Peyer's patch (tissue), 4 donors: ENCODE results near the gene SPEM1.

Experiments
- POLR2A ChIP-seq, 2 donors: fragments of 450-650 bp; IDR thresholded peaks; one replicate each; pipeline ENCODE4 v1.5.1; 2017; ENCODE audit warnings: antibody characterized with exemption in 2 of 2, mild to moderate bottlenecking in 2 of 2, moderate library complexity in 2 of 2
- TF ChIP-seq, protein P1 (sequence below), 6 experiments: fragments of 450-650 bp in 4 of 6; fragments of 200-600 bp in 2 of 6; sonication (generic) in 1 of 6; IDR thresholded peaks; one replicate each; pipeline ENCODE4 v1.5.1; 2017 to 2019; ENCODE audit warnings: antibody characterized with exemption in 6 of 6, mild to moderate bottlenecking in 3 of 6, moderate library complexity in 1 of 6

- TF ChIP-seq, protein P1, sequence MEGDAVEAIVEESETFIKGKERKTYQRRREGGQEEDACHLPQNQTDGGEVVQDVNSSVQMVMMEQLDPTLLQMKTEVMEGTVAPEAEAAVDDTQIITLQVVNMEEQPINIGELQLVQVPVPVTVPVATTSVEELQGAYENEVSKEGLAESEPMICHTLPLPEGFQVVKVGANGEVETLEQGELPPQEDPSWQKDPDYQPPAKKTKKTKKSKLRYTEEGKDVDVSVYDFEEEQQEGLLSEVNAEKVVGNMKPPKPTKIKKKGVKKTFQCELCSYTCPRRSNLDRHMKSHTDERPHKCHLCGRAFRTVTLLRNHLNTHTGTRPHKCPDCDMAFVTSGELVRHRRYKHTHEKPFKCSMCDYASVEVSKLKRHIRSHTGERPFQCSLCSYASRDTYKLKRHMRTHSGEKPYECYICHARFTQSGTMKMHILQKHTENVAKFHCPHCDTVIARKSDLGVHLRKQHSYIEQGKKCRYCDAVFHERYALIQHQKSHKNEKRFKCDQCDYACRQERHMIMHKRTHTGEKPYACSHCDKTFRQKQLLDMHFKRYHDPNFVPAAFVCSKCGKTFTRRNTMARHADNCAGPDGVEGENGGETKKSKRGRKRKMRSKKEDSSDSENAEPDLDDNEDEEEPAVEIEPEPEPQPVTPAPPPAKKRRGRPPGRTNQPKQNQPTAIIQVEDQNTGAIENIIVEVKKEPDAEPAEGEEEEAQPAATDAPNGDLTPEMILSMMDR (IDR thresholded peaks at IDR 0.05): peak in 5 of 6 experiments; percentile 3 to 48 (median 42)
- TF ChIP-seq POLR2A (IDR thresholded peaks at IDR 0.05): peak; percentile 80 to 87
Measured at GRCh38 chr17:7394452-7395191, 25.5 kb upstream of the SPEM1 start, which contains the start of gene PLSCR3.
